Smooth muscle cell (in vitro differentiated cells): ENCODE results near the gene MMP14. TPM values are rescaled to one million over a fixed set of nuclear protein-coding genes. Genes with fewer than 3 reads are reported as not detected.

ENCODE experiments used
- DNase-seq: peaks from one replicate; lab custom pipeline; 2025; ENCODE audit not compliant: unreplicated experiment; lab: John Stamatoyannopoulos, UW
- H2AFZ ChIP-seq: fragments of 200-600 bp; sonication (generic); 2 replicates; pipeline ENCODE4 v1.6.0; 2016; ENCODE audit warnings: antibody characterized with exemption, low read depth, mild to moderate bottlenecking
- H3F3A ChIP-seq: fragments of 200-600 bp; sonication (generic); 2 replicates; pipeline ENCODE4 v1.6.0; 2017; ENCODE audit warnings: antibody characterized with exemption, low read depth
- H3K27ac ChIP-seq: fragments of 200-600 bp; sonication (generic); 2 replicates; pipeline ENCODE4 v1.5.1; 2016; ENCODE audit warnings: low read depth, mild to moderate bottlenecking
- H3K27me3 ChIP-seq: fragments of 200-600 bp; sonication (generic); 2 replicates; pipeline ENCODE4 v1.6.1; 2016; ENCODE audit warnings: low read depth, mild to moderate bottlenecking
- H3K36me3 ChIP-seq: fragments of 200-600 bp; sonication (generic); 2 replicates; pipeline ENCODE4 v1.5.1; 2016; ENCODE audit warnings: low read depth
- H3K4me1 ChIP-seq: fragments of 200-600 bp; sonication (generic); 2 replicates; pipeline ENCODE4 v1.5.1; 2016; ENCODE audit warnings: low read depth
- H3K4me2 ChIP-seq: fragments of 200-600 bp; sonication (generic); 2 replicates; pipeline ENCODE4 v1.6.0; 2016; ENCODE audit warnings: mild to moderate bottlenecking
- H3K4me3 ChIP-seq: fragments of 200-600 bp; sonication (generic); 2 replicates; pipeline ENCODE4 v1.5.1; 2016; ENCODE audit warnings: mild to moderate bottlenecking
- H3K79me2 ChIP-seq: fragments of 200-600 bp; sonication (generic); 2 replicates; pipeline ENCODE4 v1.6.0; 2016; ENCODE audit warnings: low read depth, mild to moderate bottlenecking
- H3K9ac ChIP-seq: fragments of 200-600 bp; sonication (generic); 2 replicates; pipeline ENCODE4 v1.6.0; 2016; ENCODE audit warnings: low read depth
- H3K9me3 ChIP-seq: fragments of 200-600 bp; sonication (generic); replicated peaks from 2 replicates; pipeline ENCODE4 v1.5.1; 2016; ENCODE audit warnings: low read depth
- H4K20me1 ChIP-seq: fragments of 200-600 bp; sonication (generic); 2 replicates; pipeline ENCODE4 v1.6.0; 2016; ENCODE audit warnings: low read depth
- CTCF ChIP-seq: fragments of 200-600 bp; sonication (generic); IDR thresholded peaks from 2 replicates; pipeline ENCODE4 v1.5.1; 2017; ENCODE audit warnings: borderline replicate concordance, mild to moderate bottlenecking, antibody characterized with exemption; ENCODE audit not compliant: insufficient read depth, poor library complexity, severe bottlenecking
- WGBS: methylation state at CpG from one replicate; pipeline ENCODE4 v1.1.7; 2016; ENCODE audit warnings: low lambda C conversion rate; 5-methylcytosine and 5-hydroxymethylcytosine counted together
- polyA plus RNA-seq: library from polyadenylated mRNA; unstranded; fragments of >200 nt; fragmentation: Nextera tagmentation; extraction: Ambion mirVana; gene quantifications from 2 replicates; pipeline ENCODE4 v1.2.1, GENCODE V29; 2016
- total RNA-seq: library from RNA; depleted of rRNA; stranded (reverse); fragments of >200 nt; gene quantifications from 2 replicates; pipeline ENCODE4 v1.2.3, GENCODE V29; 2014

Gene MMP14
- total and polyA plus RNA-seq, 2 experiments from 2014 or later: 58.1 to 444 TPM

GRCh38 chr14:22796087-22796707 lies 40.2 kb upstream of the MMP14 start:
- Histone ChIP-seq H3K4me3 (no peak overlapping the region), H3K9me3 (no peaks in the 10 kb centered on the region), H3K36me3 (no peaks in the 10 kb centered on the region), H4K20me1 (no peaks in the 10 kb centered on the region), H3K4me2 (no peak overlapping the region), H3K9ac (no peak overlapping the region), H3K27ac (no peak overlapping the region), H3F3A (peaks cover 5% of the 10 kb centered on the region), H3K27me3 (no peaks in the 10 kb centered on the region), H2AFZ (no peak overlapping the region), H3K4me1 (no peaks in the 10 kb centered on the region), H3K79me2 (no peaks in the 10 kb centered on the region)
- no peak for TF ChIP-seq CTCF
- DNase-seq: no peak
- WGBS: 79% methylated on average over 5 of the region's 5 CpGs

- no peak for DNase-seq
- Histone ChIP-seq H3K79me2 (no peaks in the 10 kb centered on the region), H3F3A (peaks cover under 1% of the 10 kb centered on the region), H3K9me3 (no peaks in the 10 kb centered on the region), H3K4me3 (no peak overlapping the region), H2AFZ (no peak overlapping the region), H3K9ac (no peak overlapping the region), H3K27me3 (no peaks in the 10 kb centered on the region), H3K36me3 (no peaks in the 10 kb centered on the region), H4K20me1 (no peaks in the 10 kb centered on the region), H3K4me2 (no peak overlapping the region), H3K27ac (no peak overlapping the region), H3K4me1 (no peaks in the 10 kb centered on the region)
- 31% methylated on average over 5 of the region's 5 CpGs for WGBS
- TF ChIP-seq CTCF: no peak
Observed at GRCh38 chr14:22797017-22797917, 39.1 kb upstream of the MMP14 start.

GRCh38 chr14:22798528-22798927 lies 37.9 kb upstream of the MMP14 start:
- no peaks in the 10 kb centered on the region for H3K9me3 ChIP-seq
- no peak overlapping the region for H2AFZ ChIP-seq
- no peaks in the 10 kb centered on the region for H3K36me3 ChIP-seq
- no peaks in the 10 kb centered on the region for H3K4me1 ChIP-seq
- H3K27ac ChIP-seq: no peak overlapping the region
- no peaks in the 10 kb centered on the region for H4K20me1 ChIP-seq
- TF ChIP-seq CTCF: no peak
- DNase-seq: no peak
- WGBS: 60% methylated on average over 2 of the region's 2 CpGs
- no peak overlapping the region for H3K4me3 ChIP-seq
- H3F3A ChIP-seq: no peaks in the 10 kb centered on the region
- H3K79me2 ChIP-seq: no peaks in the 10 kb centered on the region
- H3K4me2 ChIP-seq: no peak overlapping the region
- H3K27me3 ChIP-seq: no peaks in the 10 kb centered on the region
- H3K9ac ChIP-seq: no peak overlapping the region
